K562 (cell line): ENCODE measurements around the gene HNF4A. TPM values are rescaled to one million over a fixed set of nuclear protein-coding genes. Genes with fewer than 3 reads are reported as not detected.
A peak's percentile ranks its signal among the peaks of the same experiment; 100 is the strongest.

Experiments
- CTCF ChIP-seq, 3 experiments: IDR thresholded peaks in 2 of 3; conservative IDR thresholded peaks in 1 of 3; 2 replicates each; pipeline ENCODE4 v1.5.1; 2011 to 2012; ENCODE audit warnings: low read length in 3 of 3, mild to moderate bottlenecking in 3 of 3, control low read depth in 2 of 3, improper control_type of control experiment in 1 of 3, inconsistent platforms in 1 of 3, low read depth in 1 of 3, mixed read lengths in 1 of 3, moderate library complexity in 1 of 3; ENCODE audit not compliant: insufficient read depth in 2 of 3
- GATA2 ChIP-seq: sonication (generic); formaldehyde crosslinking; IDR thresholded peaks from 2 replicates; pipeline ENCODE4 v1.4.0; 2020; ENCODE audit warnings: mild to moderate bottlenecking, missing genetic modification reagents
- HEY1 ChIP-seq: fragments of 250-450 bp; sonication (Bioruptor Pico); IDR thresholded peaks from 2 replicates; pipeline ENCODE4 v1.5.0; 2020; ENCODE audit warnings: mild to moderate bottlenecking, moderate library complexity, borderline replicate concordance
- HMG20B ChIP-seq: fragments of 250-450 bp; sonication (Bioruptor Pico); IDR thresholded peaks from 2 replicates; pipeline ENCODE4 v1.5.0; 2021; ENCODE audit warnings: mild to moderate bottlenecking
- HOXB6 ChIP-seq: fragments of 250-450 bp; sonication (Bioruptor Pico); IDR thresholded peaks from 2 replicates; pipeline ENCODE4 v1.5.1; 2022; ENCODE audit warnings: mild to moderate bottlenecking, borderline replicate concordance
- HSF4 ChIP-seq: fragments of 250-450 bp; sonication (Bioruptor Pico); IDR thresholded peaks from 2 replicates; pipeline ENCODE4 v2.1.2; 2022; ENCODE audit warnings: mild to moderate bottlenecking, moderate library complexity, borderline replicate concordance
- MIER1 ChIP-seq: fragments of 450-650 bp; IDR thresholded peaks from 2 replicates; pipeline ENCODE4 v1.6.1; 2016; ENCODE audit warnings: antibody characterized with exemption, mild to moderate bottlenecking, low read depth
- MTA1 ChIP-seq: fragments of 450-650 bp; IDR thresholded peaks from 2 replicates; pipeline ENCODE4 v1.6.1; 2017; ENCODE audit warnings: borderline replicate concordance
- NFIX ChIP-seq: fragments of 250-450 bp; sonication (Bioruptor Pico); IDR thresholded peaks from 2 replicates; pipeline ENCODE4 v1.4.0; 2020; ENCODE audit warnings: low read depth, mild to moderate bottlenecking, moderate library complexity
- POLR2AphosphoS2 ChIP-seq: IDR thresholded peaks from 2 replicates; pipeline ENCODE4 v1.6.1; 2012; ENCODE audit warnings: low read length, improper control_type of control experiment
- SFPQ ChIP-seq: fragments of 200-400 bp; formaldehyde crosslinking; IDR thresholded peaks from 2 replicates; pipeline ENCODE4 v1.6.1; 2017; ENCODE audit warnings: mild to moderate bottlenecking, low read depth, low read length, moderate library complexity
- SP2 ChIP-seq: IDR thresholded peaks from 2 replicates; pipeline ENCODE4 v1.6.1; 2011; ENCODE audit warnings: mild to moderate bottlenecking, low read depth, low read length, moderate library complexity; ENCODE audit not compliant: poor library complexity, severe bottlenecking; ENCODE audit errors: extremely low read depth
- STAG1 ChIP-seq: sonication (generic); formaldehyde crosslinking; IDR thresholded peaks from 2 replicates; pipeline ENCODE4 v1.5.0; 2020; ENCODE audit warnings: missing genetic modification reagents, borderline replicate concordance
- ZBTB11 ChIP-seq, 3 experiments: fragments of 200-800 bp in 1 of 3; fragments of 250-450 bp in 1 of 3; fragments of 450-650 bp in 1 of 3; sonication (Bioruptor Pico) in 1 of 3; sonication (Bioruptor generic) in 1 of 3; formaldehyde crosslinking in 1 of 3; IDR thresholded peaks; 2 replicates each; pipeline versions ENCODE4 v1.6.1 to v1.8.0; 2016 to 2022; ENCODE audit warnings: mild to moderate bottlenecking in 2 of 3, missing genetic modification characterization in 2 of 3, missing compliant biosample characterization in 1 of 3, moderate library complexity in 1 of 3
- ZBTB49 ChIP-seq: sonication (generic); formaldehyde crosslinking; IDR thresholded peaks from 2 replicates; pipeline ENCODE4 v1.8.0; 2022; ENCODE audit warnings: missing genetic modification reagents, mild to moderate bottlenecking, borderline replicate concordance
- ZNF232 ChIP-seq: sonication (generic); formaldehyde crosslinking; IDR thresholded peaks from 2 replicates; pipeline ENCODE4 v1.8.0; 2022; ENCODE audit warnings: mild to moderate bottlenecking, missing genetic modification reagents
- ZNF282 ChIP-seq: sonication (generic); formaldehyde crosslinking; IDR thresholded peaks from 2 replicates; pipeline ENCODE4 v1.8.1; 2023; ENCODE audit warnings: missing genetic modification reagents
- polyA plus RNA-seq, 8 experiments: library from polyadenylated mRNA; depleted of rRNA in 4 of 8; stranded (reverse) in 5 of 8; unstranded in 3 of 8; fragments of >200 nt; fragmentation: Nextera tagmentation in 2 of 8; fragmentation: Illumina TruSeq in 1 of 8; extraction: Ambion mirVana in 2 of 8; extraction: Trizol in 1 of 8; gene quantifications; 2 replicates each; pipeline versions ENCODE4 v1.2.1 to v1.2.3, GENCODE V29; 2011 to 2014; ENCODE audit warnings: inconsistent platforms in 1 of 8, missing spikeins in 1 of 8
- total RNA-seq, 7 experiments: library from RNA; depleted of rRNA in 6 of 7; stranded (reverse); fragments of >200 nt in 6 of 7; fragmentation: Illumina TruSeq in 2 of 7; extraction: Trizol in 2 of 7; gene quantifications; 2 replicates each; pipeline versions ENCODE4 v1.2.1 to v1.2.3, GENCODE V29; 2011 to 2021; ENCODE audit warnings: low replicate concordance in 1 of 7

HNF4A gene
- total and polyA plus RNA-seq, 9 of the 15 experiments (the other 6 are each of a cell fraction or from before 2014, with no cell fraction given): 0.03 to 0.27 (median 0.08) TPM; not detected in 5

GRCh38 chr20:44384423-44385027, 29.0 kb downstream of the HNF4A start (continued):
- TF ChIP-seq CTCF (IDR thresholded peaks at IDR 0.05 in 2 of 3, conservative IDR thresholded peaks at IDR 0.05 in 1 of 3; ENCODE audit: insufficient read depth in 2 of 3, low read depth in 1 of 3, low read length in 3 of 3) (peak; percentile 82 to 94 (median 87)), SFPQ (no peak), MIER1 (no peak), NFIX (no peak), HEY1 (CRISPR knock-in tag) (no peak), ZNF282 (no peak), MTA1 (no peak), HOXB6 (CRISPR knock-in tag) (no peak), HMG20B (CRISPR knock-in tag) (no peak), GATA2 (peak; percentile 79), POLR2AphosphoS2 (no peak), HSF4 (CRISPR knock-in tag) (no peak), ZBTB11 (CRISPR knock-in tag; IDR thresholded peaks at IDR 0.05) (no peak), ZBTB49 (no peak), SP2 (no peak), ZNF232 (CRISPR knock-in tag) (no peak), STAG1 (CRISPR knock-in tag) (peak; percentile 20; the same call in 1 of the 2 replicates)
